Measurements from ENCODE around the gene LANCL2. TPM values are rescaled to one million over a fixed set of nuclear protein-coding genes. Genes with fewer than 3 reads are reported as not detected.

The LANCL2 gene
- total and polyA plus RNA-seq, 2 of the 4 experiments (the other 2 are of a cell fraction), result 11.7 to 17.9 TPM

GRCh38 chr7:55361560-55361959 lies 3.6 kb upstream of the LANCL2 start:
- Histone ChIP-seq H3K4me2 (ENCODE audit: low read depth, low read length) (no peak overlapping the region), H3K4me3 (ENCODE audit: insufficient read depth, low read depth, low read length) (no peak overlapping the region), H3K27me3 (ENCODE audit: control insufficient read depth, insufficient read depth, low read length) (peaks cover 12% of the 10 kb centered on the region), H4K91ac (ENCODE audit: insufficient read depth, low read depth, low read length) (no peak overlapping the region), H3K9me3 (ENCODE audit: control insufficient read depth, insufficient read depth, low read length) (no peaks in the 10 kb centered on the region), H2BK15ac (ENCODE audit: low read depth, low read length) (no peak overlapping the region), H3K4me1 (ENCODE audit: control insufficient read depth, insufficient read depth, low read length) (peaks cover 2% of the 10 kb centered on the region; the same call in 1 of the 2 replicates), H3K18ac (ENCODE audit: low read depth, low read length) (no peak overlapping the region), H4K20me1 (ENCODE audit: insufficient read depth, low read length) (no peaks in the 10 kb centered on the region), H2AK9ac (replicated peaks; ENCODE audit: low read depth, low read length, poor library complexity) (no peak overlapping the region), H4K5ac (ENCODE audit: low read depth, low read length) (no peak overlapping the region), H3K4ac (ENCODE audit: low read depth, low read length) (no peak overlapping the region), H3K9me1 (ENCODE audit: insufficient read depth, low read length) (no peaks in the 10 kb centered on the region), H3K9ac (ENCODE audit: low read depth, low read length) (no peak overlapping the region), H2BK120ac (ENCODE audit: low read depth, low read length) (no peak overlapping the region), H3K23ac (ENCODE audit: low read depth, low read length) (no peak overlapping the region), H3K14ac (replicated peaks; ENCODE audit: low read depth, low read length) (no peak overlapping the region), H3K56ac (ENCODE audit: extremely low read depth, insufficient read depth, low read length) (no peak overlapping the region), H2BK5ac (ENCODE audit: low read depth, low read length, poor library complexity, severe bottlenecking) (no peak overlapping the region), H2AFZ (replicated peaks; ENCODE audit: low read length, poor library complexity) (no peak overlapping the region), H3K27ac (ENCODE audit: insufficient read depth, low read length) (no peak overlapping the region), H3K36me3 (ENCODE audit: control insufficient read depth, insufficient read depth, low read length) (no peaks in the 10 kb centered on the region), H2BK20ac (ENCODE audit: low read depth, low read length) (no peak overlapping the region), H4K8ac (ENCODE audit: low read depth in 2 of 2, low read length in 2 of 2) (no peak overlapping the region), H3K79me1 (ENCODE audit: low read depth in 1 of 2, low read length in 2 of 2) (peaks cover 0 to 10% of the 10 kb centered on the region in 2 experiments; a peak in 3 of 4 replicates), H2AK5ac (ENCODE audit: low read depth, low read length) (no peak overlapping the region)
- dilution Hi-C loops (cut with HindIII; ENCODE audit: low sequenced_read_pairs, unreplicated experiment) (no loop called here), intact Hi-C loops (cut with micrococcal nuclease) (no loop called here), in situ Hi-C loops (cut with MboI; ENCODE audit: low sequenced_read_pairs) (no loop called here)
- no TSS peak for BruUV-seq (replicated peaks)
- CTCF ChIA-PET, result no interaction called here
- WGBS, 2 experiments (ENCODE audit: extremely low coverage in 2 of 2, insufficient read length in 1 of 2), result 70% methylated on average over 4 of the region's 6 CpGs; no CpG with 5 or more reads in 1 of the 2 experiments
- POLR2A ChIA-PET (ENCODE audit: unreplicated experiment), result no interaction called here
- ATAC-seq (ENCODE audit: low read depth) (no peak), DNase-seq (no peak)
- no peak for TF ChIP-seq NFE2L2 (IDR thresholded peaks at IDR 0.05; ENCODE audit: low read depth, low read length)
- TF ChIP-seq CEBPB (IDR thresholded peaks at IDR 0.05; ENCODE audit: low read depth, low read length), result no peak
- TF ChIP-seq MAZ (IDR thresholded peaks at IDR 0.05; ENCODE audit: borderline replicate concordance, low read depth, low read length), result no peak
- TF ChIP-seq RCOR1 (IDR thresholded peaks at IDR 0.05; ENCODE audit: insufficient replicate concordance, low read length), result no peak
- no peak for TF ChIP-seq MXI1 (IDR thresholded peaks at IDR 0.05; ENCODE audit: borderline replicate concordance, low read depth, low read length)
- TF ChIP-seq BHLHE40 (IDR thresholded peaks at IDR 0.05; ENCODE audit: low read depth, low read length), result no peak
- no peak for TF ChIP-seq POLR2A (IDR thresholded peaks at IDR 0.05; ENCODE audit: low read depth, low read length)
- no peak for TF ChIP-seq MAFK (IDR thresholded peaks at IDR 0.05; ENCODE audit: low read depth, low read length)
- no peak for TF ChIP-seq USF2 (IDR thresholded peaks at IDR 0.05; ENCODE audit: low read depth, low read length)
- TF ChIP-seq, protein P1, sequence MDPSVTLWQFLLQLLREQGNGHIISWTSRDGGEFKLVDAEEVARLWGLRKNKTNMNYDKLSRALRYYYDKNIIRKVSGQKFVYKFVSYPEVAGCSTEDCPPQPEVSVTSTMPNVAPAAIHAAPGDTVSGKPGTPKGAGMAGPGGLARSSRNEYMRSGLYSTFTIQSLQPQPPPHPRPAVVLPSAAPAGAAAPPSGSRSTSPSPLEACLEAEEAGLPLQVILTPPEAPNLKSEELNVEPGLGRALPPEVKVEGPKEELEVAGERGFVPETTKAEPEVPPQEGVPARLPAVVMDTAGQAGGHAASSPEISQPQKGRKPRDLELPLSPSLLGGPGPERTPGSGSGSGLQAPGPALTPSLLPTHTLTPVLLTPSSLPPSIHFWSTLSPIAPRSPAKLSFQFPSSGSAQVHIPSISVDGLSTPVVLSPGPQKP (IDR thresholded peaks at IDR 0.05; ENCODE audit: borderline replicate concordance, low read depth, low read length), result no peak
- TF ChIP-seq, protein P2, sequence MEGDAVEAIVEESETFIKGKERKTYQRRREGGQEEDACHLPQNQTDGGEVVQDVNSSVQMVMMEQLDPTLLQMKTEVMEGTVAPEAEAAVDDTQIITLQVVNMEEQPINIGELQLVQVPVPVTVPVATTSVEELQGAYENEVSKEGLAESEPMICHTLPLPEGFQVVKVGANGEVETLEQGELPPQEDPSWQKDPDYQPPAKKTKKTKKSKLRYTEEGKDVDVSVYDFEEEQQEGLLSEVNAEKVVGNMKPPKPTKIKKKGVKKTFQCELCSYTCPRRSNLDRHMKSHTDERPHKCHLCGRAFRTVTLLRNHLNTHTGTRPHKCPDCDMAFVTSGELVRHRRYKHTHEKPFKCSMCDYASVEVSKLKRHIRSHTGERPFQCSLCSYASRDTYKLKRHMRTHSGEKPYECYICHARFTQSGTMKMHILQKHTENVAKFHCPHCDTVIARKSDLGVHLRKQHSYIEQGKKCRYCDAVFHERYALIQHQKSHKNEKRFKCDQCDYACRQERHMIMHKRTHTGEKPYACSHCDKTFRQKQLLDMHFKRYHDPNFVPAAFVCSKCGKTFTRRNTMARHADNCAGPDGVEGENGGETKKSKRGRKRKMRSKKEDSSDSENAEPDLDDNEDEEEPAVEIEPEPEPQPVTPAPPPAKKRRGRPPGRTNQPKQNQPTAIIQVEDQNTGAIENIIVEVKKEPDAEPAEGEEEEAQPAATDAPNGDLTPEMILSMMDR (conservative IDR thresholded peaks at IDR 0.05; ENCODE audit: low read depth, low read length), result no peak
- TF ChIP-seq SMC3 (IDR thresholded peaks at IDR 0.05; ENCODE audit: low read depth, low read length), result no peak
- TF ChIP-seq RFX5 (IDR thresholded peaks at IDR 0.05; ENCODE audit: low read depth, low read length), result no peak
- TF ChIP-seq FOS (IDR thresholded peaks at IDR 0.05; ENCODE audit: low read depth, low read length), result no peak
- no peak for TF ChIP-seq CHD1 (IDR thresholded peaks at IDR 0.05; ENCODE audit: low read depth, low read length)

Measured in IMR-90 (cell line).